Measurements from ENCODE around the gene UBTF.
A peak's percentile ranks its signal among the peaks of the same experiment; 100 is the strongest.

UBTF gene

DNA sequence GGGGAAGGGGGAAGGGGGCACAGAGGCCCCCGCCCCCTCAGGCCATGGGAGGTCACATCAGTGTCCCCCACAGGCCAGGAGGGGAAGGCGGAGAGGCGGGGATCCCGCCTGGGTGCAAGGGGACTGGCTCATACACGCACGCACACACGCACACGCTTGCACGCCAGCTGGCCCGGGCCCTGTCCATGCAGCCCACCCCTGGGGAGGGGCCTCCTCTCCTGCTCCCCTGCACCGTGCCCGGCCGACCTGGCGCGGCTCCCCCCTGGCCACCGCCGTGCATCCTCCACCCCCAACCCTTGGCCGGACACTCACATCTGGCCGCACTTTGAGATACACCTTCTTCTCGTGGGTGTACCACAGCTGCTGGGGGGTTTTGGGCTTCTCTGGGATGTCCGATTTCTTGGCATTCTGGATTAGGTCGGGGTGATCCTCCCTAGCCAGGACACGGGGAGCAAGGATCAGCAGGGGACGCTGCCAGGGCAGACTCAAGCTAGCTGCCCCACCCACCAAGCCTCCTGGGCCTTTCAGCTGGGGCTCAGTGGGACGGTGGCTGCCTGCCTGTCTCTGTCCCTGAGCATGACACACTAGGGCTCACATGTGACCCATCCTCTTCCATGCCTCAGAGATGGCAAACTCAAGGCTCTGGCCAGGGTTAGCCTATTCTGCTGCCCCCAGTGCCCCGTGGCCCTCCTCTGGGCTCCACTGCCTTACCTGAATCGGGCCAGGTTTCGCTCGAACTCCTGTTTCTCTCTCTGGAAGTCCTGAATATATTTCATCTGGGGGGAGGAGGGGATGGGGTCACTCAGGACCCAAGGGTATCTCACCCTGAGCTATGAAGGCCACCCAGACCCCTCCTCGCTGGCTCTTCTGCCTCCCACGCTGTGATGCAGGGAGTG is 6.7 kb downstream of the UBTF start:
- DNase-seq, result no peak

DNA sequence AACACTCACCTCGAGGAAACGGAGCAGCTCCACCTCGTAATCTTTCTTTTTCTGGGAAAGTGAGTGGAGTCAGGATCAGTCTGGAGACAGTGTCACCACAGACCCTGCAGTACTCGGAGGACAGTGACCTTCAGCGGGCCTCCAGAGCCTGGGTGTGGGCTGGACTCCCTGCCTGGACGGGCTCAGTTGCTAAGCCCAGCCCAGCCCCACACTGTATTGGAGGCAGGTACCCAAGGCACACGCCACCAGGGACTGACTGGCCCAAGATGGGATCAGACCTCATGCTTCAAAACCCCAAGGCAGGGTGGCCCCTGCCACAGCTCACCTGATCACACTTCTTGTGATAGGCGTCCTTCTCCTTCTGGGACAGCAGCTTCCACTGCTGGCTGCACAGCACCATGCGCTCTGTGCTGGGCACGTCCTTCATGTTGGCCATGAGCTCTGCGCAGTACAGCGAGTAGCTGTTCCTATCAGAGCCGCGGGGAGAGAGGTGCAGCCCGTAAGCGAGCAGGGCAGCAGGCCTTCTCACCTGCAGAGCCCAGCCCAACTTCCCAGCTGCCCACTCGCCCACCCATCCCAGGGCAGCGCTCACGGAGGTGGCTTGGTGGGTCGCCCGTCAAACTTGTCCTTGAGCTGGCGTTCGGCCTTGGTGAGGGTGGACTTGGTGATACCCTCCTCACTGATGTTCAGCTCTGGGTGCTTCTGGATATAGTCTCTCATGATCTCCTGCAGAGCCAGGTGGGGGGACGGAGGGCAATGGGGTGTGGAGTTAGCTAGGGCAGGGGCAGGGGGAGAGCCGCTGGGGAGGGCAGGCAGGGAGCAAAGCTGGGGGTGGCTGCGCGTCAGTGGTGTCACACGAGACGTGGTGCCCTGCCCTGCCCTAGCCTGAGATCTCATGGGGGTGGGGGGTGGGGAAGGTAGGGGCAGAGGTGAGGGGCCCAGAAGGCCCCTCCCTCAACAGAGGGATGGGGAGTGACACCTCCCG is 7.9 kb downstream of the UBTF start:
- DNase-seq, result no peak

DNA sequence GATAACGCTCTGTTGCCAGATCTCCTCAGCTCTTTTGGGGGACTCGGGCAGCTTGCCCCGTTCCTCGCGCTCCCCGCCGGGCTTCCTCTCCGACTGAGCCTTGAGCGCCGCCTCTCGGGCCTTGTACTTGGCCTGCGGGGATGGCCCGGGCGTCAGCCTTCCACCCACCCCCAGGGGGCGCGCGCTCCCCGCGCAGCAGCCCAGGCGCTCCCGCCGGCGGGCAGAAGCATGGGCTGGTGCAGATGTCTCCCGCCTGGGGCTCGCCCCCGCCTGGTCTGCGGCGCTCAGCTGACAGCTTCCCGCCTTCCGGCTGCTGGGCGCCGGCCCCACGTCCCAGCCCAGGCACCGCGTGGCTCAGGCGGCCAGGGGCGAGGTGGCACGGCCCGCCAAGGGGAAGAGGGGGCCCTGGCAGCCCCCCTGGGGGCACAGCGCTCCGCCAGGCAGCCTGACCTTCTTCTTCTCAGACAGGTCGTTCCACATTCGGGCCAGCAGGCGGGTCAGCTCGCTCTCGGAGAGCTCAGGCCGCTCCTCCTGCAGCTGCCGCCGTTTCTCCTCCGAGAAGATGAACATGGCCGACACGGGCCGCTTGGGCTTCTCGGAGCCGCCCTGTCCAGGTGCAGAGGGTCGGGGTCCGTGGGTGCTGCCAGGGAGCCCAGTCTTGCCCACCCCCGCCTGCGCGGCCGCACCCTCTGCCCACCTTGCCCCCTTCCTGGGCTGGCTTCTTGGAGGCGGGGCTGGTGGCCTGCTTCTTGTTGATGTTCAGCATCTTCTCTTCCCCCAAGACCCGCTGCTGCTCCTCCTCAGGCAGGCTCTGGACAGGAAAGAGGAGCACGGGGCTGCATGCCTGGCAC is 8.9 kb downstream of the UBTF start:
- peak; percentile 63 for DNase-seq

- DNase-seq, result no peak
These were observed 9.6 kb downstream of the UBTF start for GRCh38 chr17:44209786-44210341.

- no peak for DNase-seq
These were observed 11.7 kb downstream of the UBTF start for GRCh38 chr17:44207743-44208142.

GRCh38 chr17:44207319-44207718 is 12.2 kb downstream of the UBTF start:
- DNase-seq, result no peak

DNA sequence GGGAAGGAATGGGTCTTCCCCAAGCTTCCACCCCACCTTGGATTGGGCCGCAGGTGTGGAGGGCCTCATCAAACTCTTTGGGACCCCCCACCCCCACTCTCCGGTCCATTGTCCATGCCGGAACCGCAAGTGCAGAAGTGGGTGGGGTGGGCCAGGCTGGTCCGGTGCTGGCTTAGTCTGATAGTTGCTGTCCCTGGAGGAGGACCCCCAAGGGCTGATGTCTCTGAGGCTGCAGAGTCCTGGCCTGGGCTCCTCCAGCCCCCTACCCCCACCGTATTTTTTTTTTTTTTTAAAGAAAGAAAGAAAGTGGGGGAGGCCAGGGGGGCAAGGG is 12.7 kb downstream of the UBTF start:
- DNase-seq, result no peak

DNA sequence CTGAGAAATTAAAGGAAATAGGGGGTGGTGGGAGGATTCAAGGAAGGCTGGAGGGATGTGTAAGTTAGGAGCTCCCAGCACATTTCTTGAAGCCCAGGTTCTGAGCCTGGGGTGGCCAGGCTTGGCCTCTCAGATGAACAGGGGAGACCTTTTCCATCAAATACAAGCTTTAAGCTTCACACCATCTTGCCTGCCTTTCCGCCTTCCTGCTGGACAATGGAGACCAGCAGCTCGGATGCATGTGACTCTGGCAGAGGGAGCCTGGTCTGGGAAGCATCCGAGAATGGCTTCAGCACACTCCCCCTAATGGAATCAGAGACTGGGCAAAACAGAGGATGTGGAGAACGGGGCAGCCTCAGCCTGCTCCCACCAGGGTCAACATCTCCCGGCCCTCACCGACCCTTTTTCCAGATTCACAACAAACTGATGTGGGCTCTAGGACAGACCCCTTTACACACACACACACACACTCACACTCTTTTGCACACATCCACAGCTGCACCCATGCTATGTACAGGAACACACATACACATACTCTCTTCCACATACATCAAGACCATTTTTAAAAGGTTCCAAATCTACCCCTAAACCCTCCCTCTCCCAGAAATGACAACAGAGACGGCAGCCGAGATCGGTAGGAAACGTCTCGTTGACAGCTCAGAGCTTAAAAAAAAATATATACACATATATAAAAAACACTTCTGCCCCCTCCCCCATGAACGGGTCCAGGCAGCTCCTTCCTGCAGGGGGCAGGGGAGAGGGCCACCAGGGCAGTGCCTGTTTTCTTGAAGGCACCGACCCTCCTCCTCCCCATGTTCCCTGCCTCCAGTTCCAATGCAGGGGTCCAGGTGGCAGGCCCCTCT is 13.3 kb downstream of the UBTF start:
- DNase-seq, result no peak

DNA sequence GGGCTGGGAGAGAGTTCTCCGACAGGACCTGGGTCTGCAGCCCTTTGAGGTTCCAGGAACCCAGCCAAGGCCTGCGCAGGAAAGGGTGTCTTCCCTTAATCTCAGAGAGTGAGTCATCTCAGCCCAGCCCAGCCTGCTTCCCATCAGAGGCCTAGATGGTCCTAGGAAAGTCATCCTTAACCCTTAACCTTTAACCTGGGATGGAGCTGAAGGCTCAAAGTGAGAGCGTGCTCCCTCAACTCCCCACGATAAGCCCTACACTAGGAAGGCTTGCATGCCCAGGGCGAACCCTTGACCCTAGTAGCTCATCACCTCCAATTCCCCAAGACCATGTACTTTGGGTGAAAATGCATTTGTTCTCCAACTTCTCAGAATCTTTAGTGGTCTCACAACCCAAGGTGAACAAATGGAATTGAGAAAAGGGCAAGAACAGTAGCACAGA is 15.0 kb downstream of the UBTF start:
- no peak for DNase-seq

GRCh38 chr17:44203731-44204440 is 15.6 kb downstream of the UBTF start:
- peak; percentile 61 for DNase-seq

DNA sequence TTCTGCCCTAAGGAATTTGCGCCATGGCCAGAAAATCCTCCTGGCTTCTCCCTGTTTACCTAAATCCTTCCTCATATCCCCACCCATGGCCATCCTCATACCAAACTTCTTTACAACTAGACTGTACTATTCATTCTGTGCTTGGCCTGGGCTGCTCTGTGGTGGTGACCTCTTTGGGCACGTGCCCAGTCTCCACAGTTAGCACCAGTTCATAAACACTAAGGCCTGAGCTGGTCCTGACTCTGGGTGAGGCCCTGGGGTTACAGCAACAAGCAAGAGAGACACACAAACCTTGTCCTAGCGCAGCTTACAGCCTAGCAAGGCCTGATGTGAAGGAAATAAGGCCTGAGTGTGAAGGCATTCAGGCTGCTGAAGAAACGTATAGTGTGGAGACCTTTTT is 16.7 kb downstream of the UBTF start:
- no peak for DNase-seq

- DNase-seq, result no peak
These were observed 18.9 kb downstream of the UBTF start for GRCh38 chr17:44200478-44201155.

DNA sequence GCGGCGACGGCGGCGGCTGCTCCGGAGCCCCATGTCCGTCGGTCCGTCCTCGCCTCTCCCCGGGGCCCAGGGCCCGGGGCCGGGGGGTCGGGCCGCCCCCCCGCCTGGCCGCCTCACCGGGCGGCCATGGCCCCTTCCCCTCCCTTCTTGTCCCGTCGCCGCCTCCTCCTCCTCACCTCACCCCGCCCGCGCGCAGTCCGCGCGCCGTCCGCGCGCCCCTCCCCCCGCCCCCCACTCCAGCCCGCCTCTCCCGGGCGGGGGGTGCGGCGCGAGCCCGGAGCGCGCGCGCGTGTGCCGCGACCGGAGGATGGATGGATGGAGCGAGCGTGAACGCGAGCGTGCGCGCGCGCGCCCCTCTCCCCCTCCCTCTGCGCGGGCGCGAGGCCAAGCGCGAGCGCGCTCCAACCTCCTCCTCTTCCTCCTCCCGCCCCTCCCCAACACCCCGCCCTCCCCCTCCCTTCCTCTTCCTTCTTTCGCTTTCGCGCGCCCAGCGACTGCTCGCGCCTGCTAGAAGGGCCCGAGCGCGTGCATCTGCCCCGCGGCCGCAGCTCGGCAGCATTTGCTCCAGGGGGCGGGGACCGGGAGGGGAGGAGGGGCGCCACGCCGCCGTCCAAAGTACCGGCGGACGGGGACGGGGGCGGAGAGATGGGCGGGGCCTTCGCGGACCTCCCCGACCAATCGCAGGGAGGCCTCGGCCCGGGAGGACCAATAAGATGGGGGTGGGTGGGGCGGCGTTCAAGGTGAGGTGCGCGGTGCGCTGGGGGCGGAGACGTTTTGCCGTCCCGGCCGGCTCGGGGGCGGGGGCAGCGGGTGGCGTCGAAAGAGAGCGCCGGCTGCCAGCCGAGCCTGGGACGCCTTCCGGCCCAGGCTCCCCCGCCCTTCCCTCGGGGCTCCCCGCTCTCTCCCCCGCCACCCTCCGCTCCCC is 19.7 kb downstream of the UBTF start, which contains the start of gene ATXN7L3:
ATXN7L3 (minus strand) TSS at position 332 of the 925 bp plus-strand sequence. CDS start 1,814 bp downstream, outside the sequence.
- peak; percentile 91 for DNase-seq

GRCh38 chr17:44198721-44199552 is 20.5 kb downstream of the UBTF start:
- DNase-seq, result no peak

GRCh38 chr17:44197980-44198720 is 21.3 kb downstream of the UBTF start:
- no peak for DNase-seq

DNA sequence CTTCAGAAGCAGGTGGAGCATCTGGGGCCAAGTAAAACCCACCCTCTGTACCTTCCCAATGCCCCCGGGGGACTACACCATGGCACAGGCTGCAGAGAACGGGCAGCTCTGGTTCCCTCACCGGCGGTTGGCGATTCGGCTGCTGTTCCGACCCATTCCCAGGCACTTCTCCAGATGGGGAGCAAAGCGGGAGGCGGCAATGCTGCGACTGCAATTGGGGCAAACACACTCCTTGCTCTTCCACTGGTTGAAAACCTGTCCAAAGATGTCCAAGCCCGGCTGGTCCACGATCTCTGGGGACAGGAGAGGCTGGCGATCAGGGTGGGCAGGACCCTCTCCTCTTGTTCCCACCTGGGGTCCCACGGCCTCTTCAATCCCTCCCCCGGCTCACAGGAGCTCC is 22.4 kb downstream of the UBTF start:
- DNase-seq, result no peak
